ENCODE data around the gene ELK1.

ELK1 gene

DNA sequence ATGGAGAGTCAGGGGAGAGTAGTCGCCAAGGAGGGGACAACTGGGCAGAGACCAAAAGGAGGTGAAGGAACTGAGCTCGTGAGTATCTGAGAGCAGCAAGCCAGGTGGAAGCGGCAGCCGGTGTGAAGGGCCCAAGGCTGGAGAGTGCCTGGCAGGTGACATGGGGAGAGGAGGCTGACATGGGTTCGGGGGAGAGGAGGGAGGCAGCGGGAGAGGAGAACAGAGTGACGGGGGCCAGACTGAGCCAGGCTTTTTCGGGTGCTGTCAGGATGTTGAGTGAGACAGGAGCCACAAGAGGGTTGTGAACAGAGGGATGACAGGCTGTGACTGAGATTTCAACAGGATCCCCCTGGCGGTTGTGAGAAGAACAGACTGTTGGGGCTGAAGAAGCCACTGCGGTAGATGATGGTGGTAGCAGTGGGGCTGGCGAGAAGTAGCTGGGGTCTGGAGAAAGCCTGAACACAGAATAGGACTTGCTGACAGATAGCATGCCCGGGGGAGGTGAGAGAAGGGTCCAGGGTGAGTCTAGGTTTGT, 5.7 kb downstream of the ELK1 start:
- DNase-seq, result no peak

DNA sequence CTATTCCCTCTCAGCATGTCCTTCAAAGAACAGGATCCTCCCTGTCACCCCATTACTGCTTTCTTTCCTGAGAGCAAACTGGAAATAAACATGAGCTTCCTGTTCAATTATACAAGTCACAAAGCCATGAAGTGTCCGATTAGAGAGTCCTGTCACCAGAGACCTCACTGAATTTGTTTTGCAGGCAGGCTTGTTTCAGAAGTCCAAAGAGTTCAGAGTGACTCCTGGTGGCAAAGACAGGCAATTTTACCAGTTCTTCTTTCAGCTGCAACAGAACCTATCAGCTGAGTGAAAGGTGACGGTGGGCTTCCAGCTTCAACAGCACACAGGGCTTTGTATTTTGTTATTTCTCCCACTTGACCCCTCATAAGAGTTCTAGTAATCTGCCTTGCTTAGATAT, 6.4 kb downstream of the ELK1 start:
- DNase-seq, result no peak

DNA sequence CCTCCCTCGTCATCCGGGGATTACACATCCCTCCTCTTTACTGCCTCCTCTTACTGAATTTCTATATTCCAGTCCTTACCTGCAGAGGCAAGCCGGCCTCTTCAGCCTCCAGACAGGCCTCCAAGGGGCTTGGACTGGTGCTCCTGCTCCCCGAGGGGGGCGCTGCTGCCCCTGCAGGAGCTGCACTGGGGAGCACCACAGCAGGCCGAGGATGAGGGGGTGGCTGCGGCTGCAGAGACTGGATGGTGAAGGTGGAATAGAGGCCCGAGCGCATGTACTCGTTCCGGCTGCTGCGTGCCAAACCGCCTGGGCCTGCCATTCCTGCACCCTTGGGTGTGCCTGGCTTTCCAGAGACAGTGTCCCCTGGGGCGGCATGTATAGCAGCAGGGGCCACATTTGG, 11.5 kb downstream of the ELK1 start:
- no peak for DNase-seq

DNA sequence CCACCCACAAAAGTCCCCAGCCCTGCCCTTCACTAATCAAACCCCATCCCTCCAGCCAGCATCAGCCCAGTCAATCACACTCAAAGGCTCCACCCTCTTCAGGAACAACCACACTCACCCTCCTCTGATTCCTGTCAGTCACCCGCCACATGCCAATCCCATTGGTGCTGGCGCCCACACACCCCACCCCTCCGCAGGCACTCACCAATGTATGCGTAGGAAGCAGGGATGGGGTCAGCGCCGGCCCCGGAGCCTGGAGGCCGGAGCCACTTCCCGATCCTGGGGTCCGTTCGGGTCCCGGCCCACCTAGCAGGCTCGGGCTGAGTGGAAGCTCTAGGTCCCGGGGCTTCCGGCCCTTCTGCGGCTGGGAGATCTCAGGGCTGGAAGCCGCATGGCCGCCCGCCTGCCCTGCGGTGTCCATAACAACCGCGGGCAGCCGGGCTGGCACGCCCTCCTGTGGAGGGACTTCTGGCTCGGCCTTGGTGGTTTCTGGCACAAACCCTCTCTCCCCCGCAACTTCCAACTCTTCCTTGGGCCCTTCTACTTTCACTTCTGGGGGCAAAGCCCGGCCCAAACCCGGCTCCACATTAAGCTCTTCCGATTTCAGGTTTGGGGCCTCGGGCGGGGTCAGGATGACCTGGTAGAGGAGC, 12.7 kb downstream of the ELK1 start:
- DNase-seq, result peak; percentile 18 to 26

DNA sequence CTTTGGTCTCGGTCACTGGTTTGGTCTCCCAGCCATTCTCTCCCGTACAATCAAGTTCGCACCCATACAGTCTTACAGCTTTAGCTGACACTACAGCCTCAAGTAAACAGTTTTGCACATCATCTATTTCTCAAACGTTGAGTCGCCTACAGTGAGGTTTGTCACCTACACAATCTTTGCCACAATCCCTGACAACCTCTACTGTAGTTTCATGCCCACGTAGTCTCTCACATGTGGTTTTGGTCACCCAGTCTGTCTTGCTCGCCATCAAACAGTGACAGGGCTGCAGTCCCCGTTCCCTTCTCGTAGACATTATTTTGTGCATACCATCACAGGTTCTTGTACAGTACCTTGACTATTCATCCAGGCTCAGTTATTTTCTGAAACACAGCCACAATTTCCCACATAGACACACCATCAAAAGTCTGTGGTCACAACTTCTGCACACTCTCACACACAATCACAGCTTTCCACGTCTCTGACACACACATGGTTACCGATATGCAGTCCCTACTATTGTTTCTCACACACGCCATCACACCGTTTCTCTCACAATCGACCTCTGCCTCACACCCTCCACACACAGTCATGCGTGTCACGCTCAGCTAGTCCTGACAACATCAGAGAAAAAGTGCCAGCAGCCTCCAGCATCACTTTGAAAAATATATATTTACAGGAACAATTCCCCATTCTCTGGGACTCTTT, 15.3 kb downstream of the ELK1 start:
- no peak for DNase-seq

DNA sequence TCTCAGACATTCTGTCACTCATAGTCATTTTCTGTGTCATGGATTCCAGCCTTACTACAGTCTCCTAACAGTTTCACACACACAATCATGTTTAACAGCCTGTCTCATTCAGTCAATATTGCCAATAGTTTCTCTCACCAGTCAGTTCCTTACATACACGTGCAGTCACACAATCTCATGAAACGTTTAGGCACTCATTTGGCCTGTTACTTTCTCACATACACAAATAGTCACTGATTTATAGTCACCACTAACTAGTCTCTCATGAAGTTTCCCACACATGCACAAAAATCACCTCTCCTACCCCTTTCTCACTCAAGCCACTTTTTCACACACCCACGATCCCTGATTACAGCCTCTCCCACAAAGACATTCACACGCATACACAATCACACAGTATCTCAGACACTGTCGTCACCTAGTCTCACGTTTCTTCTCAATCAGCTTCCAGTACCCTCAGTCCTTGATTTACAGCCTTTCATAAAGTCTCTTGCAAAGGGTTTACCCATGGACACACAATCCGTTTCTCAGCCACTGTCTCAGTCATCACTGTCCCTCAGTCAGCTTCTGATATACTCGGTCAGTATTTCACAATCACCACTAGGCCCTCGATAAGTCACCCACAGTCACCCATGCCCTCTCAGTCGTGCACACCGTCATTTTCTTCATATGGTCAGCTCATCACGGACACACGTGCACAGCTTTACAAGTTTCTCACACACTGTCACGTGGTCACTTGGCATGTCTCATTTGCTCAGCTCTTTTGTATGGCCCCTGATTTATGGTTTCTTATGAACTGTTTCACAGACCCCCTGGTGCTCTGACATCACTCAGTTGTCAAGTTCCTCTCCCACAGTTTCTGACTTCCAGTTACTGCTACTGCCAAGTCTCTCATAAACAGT, 16.4 kb downstream of the ELK1 start:
- no peak for DNase-seq

DNA sequence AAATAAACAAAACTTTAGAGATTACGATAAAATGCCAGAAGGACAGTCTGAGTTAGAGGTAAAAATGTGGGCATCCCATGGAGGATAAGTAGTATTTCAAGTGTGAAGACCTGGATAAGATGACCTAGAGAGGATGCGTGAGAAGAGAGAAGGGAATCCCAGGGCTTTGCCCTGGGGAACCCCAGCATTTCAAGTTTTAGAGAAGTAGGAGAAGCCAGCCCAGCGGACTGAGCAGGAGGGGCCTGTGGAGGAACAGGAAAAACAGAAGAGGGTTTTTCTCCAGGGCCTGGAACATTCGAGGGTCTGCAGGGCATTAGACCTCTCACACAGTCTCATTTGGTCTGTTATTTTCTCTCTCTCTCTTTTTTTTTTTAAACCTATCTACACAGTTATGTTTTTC, 17.7 kb downstream of the ELK1 start:
- DNase-seq, result no peak

DNA sequence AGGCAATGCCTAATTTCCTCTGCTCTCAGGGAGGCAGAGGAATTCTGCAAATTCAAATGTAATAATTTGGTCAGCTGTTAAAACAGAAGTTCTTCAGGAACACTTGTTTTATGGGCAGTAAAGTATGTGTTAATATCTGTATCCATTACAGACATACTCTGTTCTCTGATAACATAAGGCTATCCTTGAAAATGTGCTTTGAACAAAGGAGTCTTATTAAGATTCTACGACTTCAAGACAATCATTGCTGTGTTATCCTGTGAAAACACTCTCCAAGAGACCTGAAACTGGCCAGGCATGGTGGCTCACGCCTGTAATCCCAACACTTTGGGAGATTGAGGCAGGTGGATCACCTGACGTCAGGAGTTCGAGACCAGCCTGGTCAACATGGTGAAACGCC, 18.7 kb downstream of the ELK1 start:
- DNase-seq, result no peak

DNA sequence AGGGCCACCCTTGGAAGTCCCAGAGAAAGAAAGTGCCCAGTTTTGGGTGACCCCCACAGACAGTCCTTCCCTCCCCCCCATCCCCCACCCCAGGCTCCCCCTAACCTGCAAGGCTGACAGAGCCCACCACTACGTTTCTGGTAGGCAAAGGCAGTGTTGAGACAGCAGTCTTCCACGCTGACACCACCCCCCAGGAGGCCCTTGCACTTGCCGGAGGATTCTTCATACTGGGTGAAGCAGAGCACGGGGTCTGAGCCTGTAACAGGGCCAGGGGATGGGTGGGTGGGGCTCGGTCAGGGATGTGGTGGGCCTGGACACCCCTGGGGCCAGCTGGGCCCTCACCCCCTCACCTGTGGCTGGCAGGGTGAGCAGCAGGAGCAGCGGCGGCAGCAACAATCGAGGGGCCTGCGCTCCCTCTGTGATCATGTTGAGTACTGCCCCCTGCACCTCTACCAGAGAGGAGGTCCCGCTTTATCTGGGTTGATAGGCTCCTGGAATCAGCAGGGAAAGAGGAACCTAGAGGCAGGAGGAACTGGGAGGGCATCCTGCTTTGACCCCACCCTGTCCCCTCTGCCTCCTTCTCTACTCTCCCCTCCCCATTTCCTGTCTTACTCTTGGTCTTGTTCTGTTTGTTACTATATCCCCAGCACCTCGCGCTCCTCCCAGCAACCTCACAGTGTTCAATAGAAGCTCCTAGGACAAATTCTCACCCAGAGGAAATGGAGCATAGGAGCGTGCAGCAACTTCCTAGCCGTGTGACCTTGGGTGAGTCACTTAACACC, 20.8 kb downstream of the ELK1 start, which contains the start of gene CFP:
TSS of gene CFP (minus strand) at position 512 of the 782 bp plus-strand sequence. CDS start at position 426, 86 bp downstream.
- DNase-seq, result no peak

DNA sequence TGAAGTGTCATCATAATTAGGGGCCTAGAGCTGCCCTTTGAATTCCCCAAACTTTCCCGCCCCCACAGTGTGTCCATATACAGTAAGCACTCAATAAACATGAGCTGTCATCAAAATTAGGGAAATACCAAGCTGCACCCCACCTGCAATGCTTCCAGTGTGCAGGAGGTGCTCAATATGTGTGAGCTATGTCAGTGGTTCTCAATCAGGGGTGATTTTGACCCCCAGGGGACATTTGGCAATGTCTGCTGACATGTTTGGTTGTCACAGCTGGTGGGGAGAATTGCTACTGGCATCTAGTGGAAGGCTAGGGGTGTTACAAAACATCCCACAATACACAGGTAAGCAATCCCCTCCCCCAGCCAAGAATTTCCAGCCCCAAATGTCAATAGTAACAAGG, 21.4 kb downstream of the ELK1 start:
- no peak for DNase-seq

DNA sequence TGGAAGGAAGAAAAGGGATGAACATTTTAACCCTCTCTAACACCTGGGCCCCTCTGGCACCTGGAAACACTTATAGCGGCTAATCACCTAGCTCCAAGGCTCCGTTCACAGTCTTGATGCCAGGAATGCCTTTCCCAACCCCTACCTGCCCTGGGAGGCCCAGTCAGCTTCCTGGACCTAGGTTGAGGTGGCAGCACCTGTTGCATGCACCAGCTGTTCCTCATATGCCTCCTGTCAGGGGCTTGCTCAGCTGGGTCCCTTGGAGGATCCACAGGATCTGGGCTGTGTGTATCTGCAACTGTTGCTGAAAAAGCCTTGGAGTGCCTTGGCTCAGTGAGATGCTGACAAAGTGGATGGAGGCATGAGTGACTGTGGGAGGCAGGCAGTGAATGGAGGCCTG, 25.0 kb downstream of the ELK1 start:
- DNase-seq, result no peak

DNA sequence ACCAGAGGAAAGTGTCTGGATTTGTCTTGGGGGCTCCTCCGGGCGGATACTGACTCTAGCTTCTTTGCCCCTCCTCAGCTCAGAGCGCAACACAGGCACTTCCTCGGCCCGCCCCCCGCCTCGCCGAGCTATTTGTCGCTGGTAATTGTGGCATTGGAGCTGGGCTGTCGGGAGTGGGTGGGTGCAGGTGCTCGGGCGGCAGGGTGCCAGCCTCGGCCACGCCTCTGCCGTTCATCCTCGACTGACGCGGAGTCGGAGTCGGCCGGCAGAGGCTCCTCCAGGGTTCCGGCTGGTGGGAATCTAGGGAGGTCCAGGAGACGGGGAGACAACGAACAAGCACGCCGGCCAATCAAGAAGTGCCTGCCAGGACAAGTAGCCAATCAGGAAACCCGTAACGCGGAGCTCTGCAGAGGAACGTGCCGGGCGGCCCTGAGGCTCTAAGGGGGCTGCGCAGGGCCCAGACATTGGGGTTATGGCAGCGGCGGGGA, 26.8 kb downstream of the ELK1 start:
- DNase-seq, result peak; percentile 10 to 16

DNA sequence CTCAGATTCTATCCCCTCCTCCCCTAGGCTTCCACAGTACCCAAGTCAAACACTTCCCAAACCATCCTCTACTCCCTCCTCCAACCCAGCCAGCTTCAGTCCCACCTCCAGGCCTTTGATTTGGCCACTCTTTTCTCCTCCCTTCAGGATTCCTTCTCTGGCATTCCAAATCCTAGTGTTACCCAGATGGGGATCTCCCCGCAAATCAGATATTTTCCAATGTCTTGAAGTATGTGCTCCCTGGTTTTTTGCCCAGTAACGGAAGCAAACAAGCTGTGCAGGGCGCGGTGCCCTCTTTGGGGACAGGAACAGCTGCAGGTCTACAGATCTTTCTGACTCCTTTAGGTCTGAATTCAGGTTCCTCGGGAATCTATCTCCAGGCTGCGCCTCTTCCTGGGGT, 28.5 kb downstream of the ELK1 start:
- no peak for DNase-seq

DNA sequence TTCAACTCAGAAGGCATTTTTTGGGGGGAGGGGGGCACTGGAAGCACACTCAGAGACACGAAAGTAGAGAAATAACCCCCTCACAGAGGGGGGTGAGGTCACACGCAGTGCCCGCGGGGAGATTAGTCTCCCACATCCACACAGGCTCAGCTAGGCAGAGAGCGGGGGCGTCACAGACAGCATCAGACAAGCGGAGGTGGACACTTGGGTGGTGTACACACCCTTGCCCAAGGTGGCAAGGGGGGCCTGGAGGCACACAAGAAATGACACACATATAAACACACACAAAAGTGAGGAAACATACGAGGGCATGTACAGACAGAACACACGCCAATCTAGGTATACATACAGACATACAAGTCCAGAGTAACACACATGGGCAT, 30.1 kb downstream of the ELK1 start:
- DNase-seq, result no peak

DNA sequence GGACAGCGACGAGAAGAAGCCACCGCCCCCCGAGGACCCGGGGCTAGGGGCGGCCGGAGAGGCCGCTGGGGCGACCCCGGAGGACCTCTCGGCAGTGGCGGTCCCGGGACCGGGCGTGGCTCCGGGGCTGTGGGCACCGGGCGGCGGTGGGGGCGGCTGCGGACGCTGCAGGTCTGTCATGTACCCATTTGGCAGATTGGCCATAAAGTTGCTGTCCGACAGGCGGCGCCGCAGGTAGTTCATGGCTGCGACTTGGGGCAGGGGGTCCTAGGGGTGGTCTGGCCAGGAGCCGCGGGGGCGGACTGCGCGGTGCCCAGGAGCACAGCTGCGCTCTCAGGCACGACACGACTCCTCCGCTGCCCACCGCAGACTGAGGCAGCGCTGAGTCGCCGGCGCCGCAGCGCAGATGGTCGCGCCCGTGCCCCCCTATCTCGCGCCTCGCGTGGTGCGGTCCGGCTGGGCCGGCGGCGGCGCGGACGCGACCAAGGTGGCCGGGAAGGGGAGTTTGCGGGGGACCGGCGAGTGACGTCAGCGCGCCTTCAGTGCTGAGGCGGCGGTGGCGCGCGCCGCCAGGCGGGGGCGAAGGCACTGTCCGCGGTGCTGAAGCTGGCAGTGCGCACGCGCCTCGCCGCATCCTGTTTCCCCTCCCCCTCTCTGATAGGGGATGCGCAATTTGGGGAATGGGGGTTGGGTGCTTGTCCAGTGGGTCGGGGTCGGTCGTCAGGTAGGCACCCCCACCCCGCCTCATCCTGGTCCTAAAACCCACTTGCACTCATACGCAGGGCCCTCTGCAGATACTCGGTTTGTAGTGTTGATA, 30.7 kb downstream of the ELK1 start, which contains the start of gene SYN1:
TSS of gene SYN1 (minus strand) at position 372 of the 817 bp plus-strand sequence. CDS start at position 243, 129 bp downstream.
- peak; percentile 60 to 63 for DNase-seq

DNA sequence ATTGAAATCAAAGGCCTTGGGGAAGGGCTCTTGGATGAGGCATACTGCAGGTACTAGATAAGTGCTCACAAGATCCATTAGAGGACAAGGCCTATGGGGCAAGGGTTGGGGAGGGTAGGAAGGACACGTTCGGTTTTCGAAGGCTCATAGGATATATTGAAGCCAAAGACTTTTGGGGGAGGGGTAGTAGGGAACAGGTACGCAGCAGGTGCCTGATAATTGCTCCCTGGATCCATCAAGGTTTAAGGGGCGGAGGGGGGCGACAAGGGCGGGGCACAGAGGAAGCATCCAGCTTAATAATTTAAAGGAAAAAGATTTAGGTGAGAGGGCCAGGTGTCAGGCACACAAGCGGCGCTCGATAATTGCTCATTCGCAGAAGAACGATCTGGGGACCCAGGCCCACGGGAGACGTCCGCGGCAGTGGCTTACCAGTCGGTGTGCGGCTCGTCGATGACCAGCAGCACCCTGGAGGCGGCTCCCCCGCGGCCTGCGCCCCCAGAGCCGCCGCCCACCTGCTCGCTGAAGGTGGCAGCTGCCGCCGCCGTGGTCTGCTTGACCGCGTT, 31.4 kb downstream of the ELK1 start:
- DNase-seq, result no peak

DNA sequence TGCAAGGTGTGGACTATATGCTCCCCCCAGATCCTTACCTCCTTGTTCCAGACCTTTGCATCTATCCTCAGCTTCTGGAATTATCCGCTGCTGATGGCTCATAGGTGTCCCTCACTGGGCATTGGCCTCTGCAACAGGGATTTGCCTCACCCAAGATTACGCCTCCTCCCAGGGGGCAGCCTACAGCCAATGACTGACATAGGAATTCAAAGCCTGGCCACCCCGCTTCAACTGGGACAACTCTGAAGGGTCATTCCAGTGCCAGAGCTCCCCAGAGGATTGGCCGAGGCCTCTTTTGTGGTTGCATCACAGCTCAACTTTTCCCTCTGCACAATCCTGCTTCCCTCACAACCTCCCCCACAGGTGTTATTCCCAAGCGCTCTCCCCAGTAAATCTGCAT, 35.7 kb downstream of the ELK1 start:
- DNase-seq, result no peak

DNA sequence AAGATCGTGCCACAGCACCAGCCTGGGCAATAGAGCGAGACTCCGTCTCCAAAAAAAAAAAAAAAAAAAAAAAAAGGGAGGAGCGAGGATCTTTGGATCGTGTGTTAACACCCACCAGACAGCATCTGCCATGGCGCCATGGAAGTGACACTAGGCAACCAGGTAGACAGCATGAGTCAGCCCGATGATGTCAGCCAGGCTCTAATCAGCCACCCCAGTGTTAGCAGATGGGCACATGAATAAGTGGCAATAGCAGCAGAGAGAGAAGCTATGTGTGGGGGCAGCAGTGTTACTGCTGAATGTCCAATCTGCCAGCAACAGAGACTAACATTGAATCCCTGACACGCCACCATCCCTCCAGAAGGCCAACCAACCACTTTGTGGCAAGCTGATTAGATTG, 37.3 kb downstream of the ELK1 start:
- DNase-seq, result no peak

DNA sequence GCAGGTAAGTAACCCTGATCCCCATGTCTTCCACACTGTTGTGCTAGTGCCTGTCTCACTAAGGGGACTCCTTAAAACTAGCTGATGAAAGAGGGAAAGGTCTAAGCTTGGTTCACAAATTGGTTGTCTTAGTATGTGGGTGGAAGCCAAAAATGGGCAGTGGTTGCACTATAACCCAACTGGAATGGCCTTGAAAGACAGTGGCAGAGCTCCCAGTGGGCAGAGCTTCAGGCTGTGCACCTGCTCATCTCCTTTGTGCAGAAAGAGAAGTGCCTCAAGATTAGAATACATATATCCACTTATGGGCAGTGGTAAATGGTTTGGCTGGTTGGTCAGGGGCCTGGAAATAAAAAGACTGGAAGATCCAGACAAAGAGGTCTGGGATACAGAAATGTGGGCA, 37.9 kb downstream of the ELK1 start:
- no peak for DNase-seq

DNA sequence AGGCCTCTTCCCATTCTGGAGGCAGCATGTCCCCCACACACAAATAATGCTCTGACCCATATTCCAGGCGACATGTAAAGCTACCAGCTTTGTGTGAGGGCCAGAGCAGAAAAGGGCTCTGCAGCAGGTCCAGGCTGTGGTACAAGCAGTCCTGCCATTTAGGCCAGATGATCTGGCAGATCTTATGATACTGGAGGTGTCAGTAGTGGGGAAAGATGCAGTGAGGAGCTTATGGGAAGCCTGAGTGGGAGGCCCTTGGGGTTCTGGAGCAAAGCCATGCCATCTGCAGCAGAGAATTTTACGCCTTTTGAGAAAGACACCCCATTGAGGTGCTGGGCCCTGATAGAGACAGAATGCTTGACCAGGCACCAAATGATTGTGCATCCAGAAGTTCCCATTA, 38.4 kb downstream of the ELK1 start:
- no peak for DNase-seq

DNA sequence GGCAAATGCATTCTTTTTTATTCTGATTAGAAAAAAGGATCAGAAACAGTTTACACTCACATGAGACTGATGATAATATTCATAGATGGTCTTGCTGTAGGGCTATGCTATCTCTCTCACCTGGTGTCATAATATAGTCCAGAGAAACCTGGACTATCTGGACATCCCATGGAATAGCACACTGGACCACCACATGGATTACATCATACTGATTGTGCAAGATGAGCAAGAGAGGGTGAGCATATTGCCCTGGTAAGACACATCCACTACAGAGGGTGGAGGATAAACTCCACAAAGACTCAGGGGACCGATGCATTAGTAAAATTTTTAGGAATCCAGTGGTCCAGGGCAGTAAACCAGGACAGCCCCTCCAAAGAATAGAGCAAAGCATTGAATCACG, 38.9 kb downstream of the ELK1 start:
- no peak for DNase-seq

Measured in hippocampal formation (tissue), 2 donors.